ENCODE results near the gene DENND2C.
"Not testable (repeated sequence)": the region's sequence is repeated elsewhere in the genome, so short reads cannot be mapped to it uniquely, and the experiment has no call there.

The DENND2C gene

DNA sequence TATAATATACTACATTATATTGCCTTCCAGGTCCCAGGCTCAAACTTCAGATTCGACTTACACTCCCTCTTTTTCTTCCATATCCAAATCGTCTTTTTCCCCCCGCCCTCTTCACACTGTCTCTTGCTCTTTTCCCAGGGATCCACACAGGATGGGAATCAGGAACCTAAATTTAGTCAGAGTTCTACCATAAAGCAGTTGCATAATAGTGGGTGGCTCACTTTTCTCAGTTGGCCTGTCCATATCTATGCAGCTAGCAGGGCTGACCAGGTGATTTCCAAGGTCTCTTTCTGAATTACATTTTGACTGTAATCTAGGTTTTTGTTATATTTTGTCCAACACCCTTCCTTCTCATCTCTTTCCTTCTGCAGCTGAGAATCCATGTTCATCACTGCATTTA lies 80.7 kb downstream of the DENND2C start:
- no peak for DNase-seq

DNA sequence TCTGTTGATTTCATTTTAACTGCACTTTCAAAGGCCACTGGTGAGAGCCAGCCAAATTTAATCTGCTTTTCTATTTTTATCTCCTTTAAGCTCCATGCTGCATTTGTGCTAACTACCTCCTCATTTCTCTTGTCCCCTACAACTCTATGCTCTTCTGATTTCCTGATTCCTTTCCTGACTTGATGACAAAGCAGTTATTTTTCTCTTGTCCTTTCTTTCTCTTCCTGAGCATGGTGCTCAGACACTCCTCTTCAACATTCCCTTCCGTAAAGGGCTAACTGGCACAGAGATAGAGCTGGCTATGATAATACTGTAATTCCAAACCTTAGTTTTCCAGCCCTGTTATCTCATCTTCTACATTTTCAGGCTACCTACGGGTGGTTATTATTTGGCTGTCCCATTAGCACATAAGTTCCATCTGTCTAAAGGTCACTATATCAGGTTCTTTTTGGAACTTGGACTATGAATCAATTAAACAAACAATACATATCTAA lies 81.6 kb downstream of the DENND2C start:
- no peak for DNase-seq

DNA sequence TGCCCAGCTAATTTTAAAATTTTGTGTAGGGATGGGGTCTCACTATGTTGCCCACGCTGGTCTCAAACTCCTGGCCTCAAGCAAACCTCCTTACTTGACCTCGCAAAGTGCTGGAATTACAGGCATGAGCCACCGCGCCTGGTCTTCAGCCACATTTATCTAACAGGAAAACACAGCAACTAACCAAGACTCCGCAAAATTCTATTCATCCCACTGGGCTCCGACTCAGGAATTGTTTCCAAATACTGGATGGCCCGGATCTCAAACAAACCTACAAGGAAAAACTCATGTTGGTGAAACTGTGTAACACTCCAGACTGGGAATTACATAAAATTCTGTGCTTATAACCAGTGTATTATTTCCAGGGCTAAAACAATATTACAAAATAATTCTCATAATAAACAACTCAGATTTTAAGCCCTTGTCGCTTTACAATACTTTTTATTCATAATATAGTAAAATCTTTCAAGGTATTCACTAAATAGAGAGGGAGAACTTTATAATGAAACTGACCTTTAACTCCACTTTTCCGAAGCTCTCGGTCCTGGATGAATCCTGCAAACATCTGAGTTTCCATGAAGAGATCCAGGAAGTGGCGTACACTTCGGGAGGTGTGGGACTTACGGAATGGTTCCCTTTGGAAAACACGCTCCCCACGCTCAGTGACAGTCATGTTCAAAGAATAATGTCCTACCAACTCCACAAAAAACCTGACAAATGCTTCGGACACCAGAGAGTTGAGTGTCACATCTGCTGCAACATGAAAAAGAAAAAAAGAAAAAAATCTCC lies 82.5 kb downstream of the DENND2C start:
- no peak for DNase-seq

DNA sequence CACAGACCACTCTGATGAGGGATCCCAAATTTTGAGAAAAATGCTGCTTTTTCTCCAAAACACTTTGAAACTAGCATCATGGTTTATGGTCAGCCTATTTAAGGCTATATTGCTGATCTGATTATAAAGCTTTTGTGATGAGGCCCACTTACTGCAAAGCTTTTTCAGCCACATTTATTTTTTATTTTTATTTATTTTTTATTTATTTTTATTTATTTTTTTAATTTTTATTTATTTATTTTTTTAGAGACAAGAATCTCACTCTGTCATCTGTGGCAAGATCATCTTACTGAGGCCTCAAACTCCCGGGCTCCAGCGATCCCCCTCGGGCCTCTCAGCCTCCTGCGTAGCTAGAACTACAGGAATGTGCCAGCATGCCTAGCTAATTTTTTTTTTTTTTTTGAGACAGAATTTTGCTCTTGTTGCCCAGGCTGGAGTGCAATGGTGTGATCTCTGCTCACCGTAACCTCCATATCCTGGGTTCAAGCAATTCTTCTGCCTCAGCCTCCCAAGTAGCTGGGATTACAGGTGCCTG lies 83.3 kb downstream of the DENND2C start:
- DNase-seq: no peak

DNA sequence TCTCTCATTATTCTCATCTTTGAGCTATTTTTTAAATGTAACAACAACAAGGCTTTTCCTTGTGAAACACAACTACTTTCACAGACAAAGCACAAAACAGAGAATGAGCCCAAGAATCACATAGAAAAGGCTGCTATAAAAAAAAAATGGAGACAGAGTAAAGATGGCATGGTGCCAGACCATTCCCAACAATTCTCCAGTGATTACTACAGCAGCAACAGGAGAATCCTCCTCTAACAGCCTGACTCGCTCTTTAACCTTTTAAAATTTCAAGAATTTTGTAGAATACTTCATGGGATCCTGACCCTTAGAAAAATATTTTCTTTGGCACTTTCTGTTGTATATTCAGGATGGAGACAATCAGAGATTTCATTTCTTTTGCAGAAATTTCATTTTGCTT lies 84.6 kb downstream of the DENND2C start:
- no peak for DNase-seq

DNA sequence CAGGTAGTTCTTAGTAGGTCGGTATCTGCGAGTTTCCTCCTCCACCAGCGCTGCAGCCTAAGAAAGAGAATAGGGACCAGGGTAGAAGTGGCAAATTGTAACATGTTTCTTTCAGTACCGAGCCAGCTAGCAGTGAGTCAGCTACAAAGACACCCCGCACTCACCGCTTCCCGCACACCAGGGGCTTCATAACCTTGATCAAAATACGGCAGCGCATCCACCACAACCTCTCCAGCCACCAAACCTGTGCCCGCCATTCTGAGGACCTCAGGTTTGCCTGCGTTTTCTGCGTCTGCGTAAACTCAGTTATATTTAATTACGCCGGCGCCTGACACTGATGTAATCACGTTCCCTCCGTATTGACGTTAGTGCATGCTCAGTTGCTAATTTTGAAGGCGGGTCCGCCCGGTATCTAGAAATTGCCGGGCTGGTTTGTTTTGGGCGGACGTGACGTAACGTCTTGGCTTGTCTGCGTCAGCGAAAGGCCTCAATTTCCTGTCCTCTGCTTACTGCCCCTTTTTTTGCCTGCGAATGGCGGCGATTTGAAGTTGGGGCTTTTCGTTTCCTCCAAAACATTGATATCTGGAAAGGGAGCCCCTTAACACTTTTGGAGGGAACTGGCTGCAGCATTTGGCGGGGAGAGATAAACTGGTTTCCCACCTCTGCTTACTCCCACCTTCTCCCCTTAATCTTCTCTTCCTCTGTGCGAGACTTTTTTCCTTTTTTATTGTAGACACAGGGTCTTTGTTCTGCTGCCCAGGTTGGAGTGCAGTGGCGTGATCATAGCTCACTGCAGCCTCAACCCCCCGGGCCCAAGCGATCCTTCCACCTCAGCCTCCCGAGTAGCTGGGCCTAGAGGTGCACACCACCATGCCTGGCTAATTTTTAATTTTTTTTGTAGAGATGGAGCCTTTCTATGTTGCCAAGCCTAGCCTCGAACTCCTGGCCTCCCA lies 88.2 kb downstream of the DENND2C start, which contains the start of gene BCAS2:
BCAS2 (minus strand) TSS at position 281 of the 953 bp plus-strand sequence; CDS start at position 257, 24 bp downstream.
- peak; percentile 88 for DNase-seq

DNA sequence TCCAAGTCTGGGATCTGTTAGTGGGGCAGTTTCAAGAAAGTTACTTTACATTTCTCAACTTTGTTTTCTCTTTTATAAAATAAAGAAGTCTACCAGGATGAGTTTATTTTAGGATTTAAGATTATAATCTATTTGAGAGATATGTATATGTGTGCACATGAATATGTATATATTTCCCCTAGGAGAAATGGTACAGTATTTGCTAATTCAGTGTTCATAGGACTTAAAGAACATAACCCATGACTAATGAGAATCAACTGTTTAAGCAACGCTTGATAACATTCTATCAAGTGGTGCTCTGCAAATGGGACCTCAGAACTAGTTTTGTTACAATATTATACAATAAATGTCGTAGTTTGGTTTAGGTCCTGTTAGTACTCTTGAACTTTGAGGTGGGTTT lies 95.5 kb downstream of the DENND2C start:
- DNase-seq: no peak

DNA sequence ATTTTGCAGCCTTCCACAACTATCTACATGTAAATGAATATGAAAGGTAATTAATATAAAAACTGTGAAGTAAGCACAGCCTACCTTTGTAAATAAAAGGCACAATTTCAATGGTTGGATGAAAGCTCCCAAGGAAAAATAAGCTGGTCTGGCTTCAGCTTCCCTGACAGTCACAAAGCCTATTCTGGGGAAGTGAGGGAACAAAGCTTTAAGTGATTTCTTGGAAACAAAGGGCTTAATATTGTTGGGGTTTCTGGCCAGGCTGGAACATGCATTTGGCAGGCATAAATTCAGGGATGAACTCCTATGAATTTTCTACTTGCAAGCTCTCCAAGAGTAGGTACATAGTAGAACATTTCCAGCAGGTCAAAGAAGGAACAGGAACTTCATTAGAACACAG lies 105.7 kb downstream of the DENND2C start:
- DNase-seq: no peak

DNA sequence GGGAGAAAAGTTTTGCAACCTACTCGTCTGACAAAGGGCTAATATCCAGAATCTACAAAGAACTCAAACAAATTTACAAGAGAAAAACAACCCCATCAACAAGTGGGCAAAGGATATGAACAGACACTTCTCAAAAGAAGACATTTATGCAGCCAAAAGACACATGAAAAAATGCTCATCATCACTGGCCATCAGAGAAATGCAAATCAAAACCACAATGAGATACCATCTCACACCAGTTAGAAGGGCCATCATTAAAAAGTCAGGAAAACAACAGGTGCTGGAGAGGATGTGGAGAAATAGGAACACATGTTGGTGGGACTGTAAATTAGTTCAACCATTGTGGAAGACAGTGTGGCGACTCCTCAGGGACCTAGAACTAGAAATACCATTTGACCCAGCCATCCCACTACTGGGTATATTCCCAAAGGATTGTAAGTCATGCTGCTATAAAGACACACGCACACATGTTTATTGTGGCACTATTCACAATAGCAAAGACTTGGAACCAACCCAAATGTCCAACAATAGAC lies 106.8 kb downstream of the DENND2C start:
- DNase-seq: not testable (repeated sequence)

DNA sequence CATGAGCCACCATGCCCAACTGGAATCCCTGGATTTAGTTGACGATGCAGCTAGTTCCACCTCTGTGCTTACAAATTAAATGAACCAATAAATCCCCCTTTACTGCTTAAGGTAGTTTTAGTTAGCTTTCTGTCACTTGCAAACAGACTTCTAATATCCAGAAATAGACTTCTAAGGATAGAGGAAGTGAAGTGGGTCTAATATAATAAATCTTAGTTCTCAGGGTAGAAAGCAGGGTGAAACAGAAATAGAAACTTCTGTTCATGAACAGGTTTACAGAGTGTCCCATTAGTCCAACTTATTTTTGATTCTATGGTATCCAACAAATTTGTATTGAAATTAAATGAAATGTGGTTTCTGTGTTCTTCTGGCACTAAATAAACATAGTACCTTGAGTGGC lies 108.5 kb downstream of the DENND2C start:
- DNase-seq: no peak

DNA sequence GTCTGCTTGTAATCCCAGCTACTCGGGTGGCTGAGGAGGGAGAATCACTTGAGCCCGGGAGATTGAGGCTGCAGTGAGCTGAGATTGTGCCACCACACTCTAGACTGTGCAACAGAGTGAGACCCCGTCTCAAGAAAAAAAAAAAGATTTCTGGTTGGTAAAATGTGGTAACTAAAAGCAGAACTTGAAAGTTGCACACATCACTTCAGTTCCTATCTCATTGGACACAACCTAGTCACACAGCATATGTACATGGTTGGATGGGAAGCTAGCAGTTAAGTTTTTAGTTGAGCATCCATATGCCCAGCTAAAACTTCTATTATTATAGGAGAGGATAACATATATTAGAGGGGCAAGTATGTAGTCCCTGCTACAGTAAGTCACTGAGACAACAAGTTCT lies 110.5 kb downstream of the DENND2C start:
- no peak for DNase-seq

DNA sequence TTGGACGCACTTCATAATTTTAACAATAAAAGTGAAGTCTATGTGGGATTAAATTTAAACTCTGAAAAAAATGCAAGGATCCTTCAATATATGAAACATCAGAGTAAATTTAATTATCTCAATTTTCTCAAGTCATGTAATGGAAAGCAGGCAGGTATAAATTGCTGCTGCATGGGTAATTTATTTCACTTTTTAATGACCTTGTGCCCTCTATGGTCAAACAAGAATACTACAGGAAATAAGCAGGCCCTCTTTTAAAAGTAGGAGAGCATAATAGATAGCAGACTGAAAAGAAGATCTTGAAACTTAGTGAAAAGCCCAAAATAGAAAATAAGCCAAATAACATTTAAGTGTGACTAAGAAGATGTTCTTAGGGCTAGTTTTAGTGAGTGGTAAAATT lies 111.3 kb downstream of the DENND2C start:
- DNase-seq: no peak

DNA sequence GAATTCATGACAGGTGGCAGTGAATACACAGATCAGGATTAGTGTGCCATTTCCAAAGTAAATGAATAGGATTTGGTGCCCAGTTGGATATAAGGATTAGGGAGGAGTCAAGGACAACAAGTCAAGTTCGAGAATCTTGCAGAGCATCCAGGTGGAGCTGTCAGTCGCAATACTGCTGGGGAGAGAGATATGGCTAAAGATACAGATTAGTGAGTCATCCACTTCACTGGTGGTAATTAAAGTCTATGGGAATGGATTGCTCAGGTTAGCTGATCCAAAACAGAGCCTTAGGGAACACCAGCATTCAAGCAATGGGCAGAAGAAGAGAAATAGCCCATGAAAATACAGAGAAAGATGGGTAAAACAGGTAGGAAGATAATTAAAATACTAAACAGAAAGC lies 115.3 kb downstream of the DENND2C start:
- no peak for DNase-seq

DNA sequence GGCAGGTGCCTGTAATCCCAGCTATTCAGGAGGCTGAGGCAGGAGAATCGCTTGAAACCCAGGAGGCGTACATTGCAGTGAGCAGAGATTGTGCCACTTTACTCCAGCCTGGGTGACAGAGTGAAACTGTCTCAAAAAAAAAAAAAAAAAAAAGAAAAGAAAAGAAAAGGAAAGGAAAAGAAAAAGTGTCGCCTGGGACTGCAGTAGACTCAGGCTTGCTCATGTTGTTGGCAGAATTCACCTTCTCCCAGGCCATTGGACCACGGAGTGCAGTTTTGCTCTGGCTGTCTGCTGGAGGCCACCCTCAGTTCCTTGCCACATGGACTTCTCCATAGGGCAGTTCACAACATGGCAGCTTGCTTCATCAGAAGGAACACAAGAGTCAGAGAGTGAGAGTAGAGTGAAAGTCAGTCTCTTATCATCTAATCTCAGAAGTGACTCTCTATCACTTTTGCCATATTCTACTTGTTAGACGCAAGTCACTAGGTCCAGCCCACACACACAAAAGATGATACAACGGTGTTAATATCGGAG lies 117.7 kb downstream of the DENND2C start:
- DNase-seq: no peak

DNA sequence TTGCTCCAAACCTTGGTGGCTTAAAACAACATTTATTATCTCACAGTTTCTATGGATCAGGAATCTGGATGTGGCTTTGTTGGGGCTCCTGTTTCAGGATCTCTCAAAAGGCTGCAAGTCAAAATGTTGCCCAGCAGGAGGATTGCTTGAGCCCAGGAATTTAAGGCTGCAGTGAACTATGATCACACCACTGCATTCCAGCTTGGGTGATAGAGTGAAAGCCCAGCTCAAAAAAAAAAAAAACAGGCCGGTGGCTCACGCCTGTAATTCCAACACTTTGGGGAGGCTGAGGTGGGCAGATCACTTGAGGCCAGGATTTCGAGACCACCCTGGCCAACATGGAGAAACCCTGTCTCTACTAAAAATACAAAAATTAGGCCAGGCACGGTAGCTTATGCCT lies 118.4 kb downstream of the DENND2C start:
- no peak for DNase-seq

DNA sequence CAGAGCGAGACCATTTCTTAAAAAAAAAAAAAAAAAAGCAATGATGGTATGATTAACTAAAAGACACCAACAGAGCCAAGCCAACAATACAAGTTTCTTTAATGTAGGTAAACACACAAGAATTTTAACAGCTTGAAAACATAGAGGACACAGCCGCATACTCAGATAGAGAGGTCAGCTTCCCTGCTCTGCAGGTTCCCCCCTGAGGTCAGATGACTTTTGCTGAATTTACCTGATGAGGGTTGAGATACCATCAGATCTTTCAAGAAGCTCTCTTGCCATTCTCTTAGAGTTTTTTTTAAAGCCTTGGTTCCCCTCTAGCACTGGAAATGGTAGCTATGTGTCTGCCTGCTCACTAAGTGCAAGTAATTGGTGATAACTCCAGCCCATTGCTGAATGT lies 119.5 kb downstream of the DENND2C start:
- DNase-seq: no peak

DNA sequence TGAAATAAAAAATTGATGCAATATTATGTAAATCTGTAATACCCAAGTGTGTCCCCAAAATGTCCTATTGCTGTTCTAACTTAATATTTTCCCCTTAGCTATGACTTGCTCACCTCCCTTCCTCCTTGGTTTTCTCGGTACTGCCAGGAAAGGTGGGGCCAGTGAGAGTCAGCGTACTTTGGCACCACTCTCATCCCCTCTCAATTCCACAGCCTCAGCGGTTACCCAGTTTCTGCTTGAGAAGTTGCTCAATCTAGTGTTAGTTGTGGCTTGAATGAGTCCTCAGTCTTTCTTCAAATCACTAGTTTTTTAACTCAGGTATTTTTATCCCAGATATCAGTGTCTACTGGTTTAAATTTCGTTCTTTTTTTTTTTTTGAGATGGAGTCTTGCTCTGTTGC lies 120.7 kb downstream of the DENND2C start:
- no peak for DNase-seq

DNA sequence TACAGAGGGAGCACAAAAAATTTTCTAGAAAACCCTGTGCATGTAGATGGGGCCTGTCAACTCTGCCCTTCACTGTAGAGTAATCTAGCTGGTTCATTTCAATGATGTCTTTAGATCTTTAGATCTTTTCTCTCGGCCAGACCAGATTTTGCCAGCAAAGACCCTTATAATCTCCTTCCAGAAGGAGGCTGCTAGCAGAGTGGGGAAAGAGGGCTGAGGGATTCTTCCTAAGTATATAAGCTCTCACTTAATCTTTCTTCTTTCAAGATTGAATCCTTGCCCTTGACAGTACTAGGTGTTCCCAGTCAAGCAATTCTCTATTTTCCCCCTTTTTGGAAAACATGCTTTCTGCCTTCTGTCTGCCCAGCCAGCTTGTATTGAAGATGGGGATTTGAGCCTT lies 122.8 kb downstream of the DENND2C start:
- DNase-seq: no peak

DNA sequence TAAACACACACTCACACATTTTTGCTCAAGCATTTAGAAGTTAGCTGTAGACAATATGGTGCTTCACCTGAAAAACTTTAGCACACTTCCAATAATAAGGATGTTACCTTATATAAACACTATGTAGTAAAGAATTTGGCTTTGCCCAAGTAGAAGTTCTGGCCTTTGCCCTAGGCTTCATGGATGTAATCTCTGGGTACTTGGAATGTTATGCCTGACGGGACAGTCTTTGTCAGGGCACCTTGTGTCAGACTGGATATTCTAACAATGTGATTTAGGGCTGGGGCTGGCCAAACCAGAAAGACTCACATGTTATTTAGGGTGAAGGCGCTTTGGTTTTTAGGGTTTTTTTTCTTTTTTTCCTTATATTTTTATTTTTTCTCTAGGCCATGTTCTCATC lies 124.1 kb downstream of the DENND2C start:
- DNase-seq: no peak

DNA sequence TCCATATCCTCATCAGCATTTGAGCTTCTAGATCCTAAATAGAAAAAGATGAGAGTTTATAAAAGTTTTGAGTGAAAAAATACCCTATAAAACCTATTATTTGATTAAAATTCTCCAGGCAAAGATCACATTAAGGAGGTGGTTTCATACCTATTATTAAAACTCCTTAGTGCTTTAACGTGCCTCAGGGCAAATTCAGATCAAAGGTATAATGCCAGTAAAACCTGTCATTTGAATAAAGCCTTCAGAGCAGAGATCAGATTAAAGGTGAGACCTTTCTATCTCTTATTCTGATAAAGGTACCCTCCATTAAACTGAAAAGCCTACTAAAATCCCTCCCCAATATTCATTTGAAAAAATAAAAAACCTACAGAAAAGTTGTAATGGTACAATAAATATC lies 124.5 kb downstream of the DENND2C start:
- DNase-seq: no peak

DNA sequence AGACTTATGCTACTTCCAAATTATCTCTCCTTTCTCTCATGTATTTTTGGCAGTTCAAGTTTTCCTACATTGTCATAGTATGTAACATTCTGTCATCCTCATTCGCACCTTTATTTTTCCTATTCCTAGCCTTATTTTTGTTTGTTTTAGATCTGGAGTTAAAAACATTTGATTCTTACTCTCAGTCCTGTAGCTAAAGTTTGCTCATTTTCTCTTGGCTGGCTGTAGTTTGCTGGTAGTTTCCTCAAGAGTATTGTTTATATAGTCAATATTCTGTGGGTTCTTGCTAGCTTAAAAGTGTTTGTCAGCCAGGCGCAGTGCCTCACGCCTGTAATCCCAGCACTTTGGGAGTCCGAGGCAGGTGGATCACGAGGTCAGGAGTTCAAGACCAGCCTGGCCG lies 129.0 kb downstream of the DENND2C start:
- no peak for DNase-seq

DNA sequence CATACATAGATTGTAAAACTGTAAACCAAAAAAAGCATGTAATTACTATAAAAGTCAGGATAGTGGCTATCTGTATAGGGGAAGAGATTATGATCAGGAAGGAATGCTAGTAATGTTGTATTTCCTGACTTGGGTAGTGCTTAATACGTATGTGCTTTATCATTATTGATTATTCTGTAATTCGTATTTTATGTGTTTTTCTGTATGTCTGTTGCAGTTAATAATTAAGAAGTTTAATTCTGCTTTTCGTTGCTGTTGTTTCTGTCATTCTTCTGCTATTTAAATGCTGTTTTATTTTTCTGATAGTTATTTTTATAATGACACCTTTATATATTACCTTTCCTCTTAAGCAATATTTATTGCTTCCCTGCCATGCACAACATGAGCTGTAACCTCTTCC lies 129.6 kb downstream of the DENND2C start:
- DNase-seq: no peak

DNA sequence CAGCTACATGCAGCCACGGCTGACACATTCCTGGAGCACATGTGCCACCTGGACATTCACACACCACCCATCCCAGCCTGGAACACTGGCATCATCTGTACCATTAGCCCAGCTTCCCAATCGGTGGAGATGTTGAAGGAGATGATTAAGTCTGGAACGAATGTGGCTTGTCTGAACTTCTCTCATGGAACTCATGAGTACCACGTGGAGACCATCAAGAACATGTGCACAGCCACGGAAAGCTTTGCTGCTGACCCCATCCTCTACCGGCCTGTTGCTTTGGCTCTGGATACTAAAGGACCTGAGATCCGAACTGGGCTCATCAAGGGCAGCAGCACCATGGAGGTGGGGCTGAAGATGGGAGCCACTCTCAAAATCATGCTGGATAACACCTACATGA lies 133.8 kb downstream of the DENND2C start:
- no peak for DNase-seq

Data from stimulated activated CD4-positive, alpha-beta T cell treated with anti-CD3 and anti-CD28 coated beads, Interleukin-12 subunit alpha, Interleukin-12 subunit beta, amount 100 ng/mL, for 4 hours (primary cell).